Endodermal cell (in vitro differentiated cells): ENCODE measurements around the gene CBFA2T2. TPM values are rescaled to one million over a fixed set of nuclear protein-coding genes. Genes with fewer than 3 reads are reported as not detected.

Experiments
- DNase-seq: peaks from one replicate; pipeline ENCODE4 v3.0.0-alpha.2; 2017
- H3K27ac ChIP-seq: 2 replicates; pipeline ENCODE4 v1.5.1; 2013; ENCODE audit warnings: mild to moderate bottlenecking, low read depth, low read length, moderate library complexity
- H3K27me3 ChIP-seq: 2 replicates; pipeline ENCODE4 v1.6.1; 2013; ENCODE audit warnings: mild to moderate bottlenecking, low read length, moderate library complexity; ENCODE audit not compliant: insufficient read depth, control insufficient read depth, poor library complexity, severe bottlenecking
- H3K36me3 ChIP-seq: 2 replicates; pipeline ENCODE4 v1.7.0; 2013; ENCODE audit warnings: mild to moderate bottlenecking, low read length, moderate library complexity; ENCODE audit not compliant: control insufficient read depth, insufficient read depth
- H3K4me1 ChIP-seq: one replicate; pipeline ENCODE4 v1.7.0; 2013; ENCODE audit warnings: low read length; ENCODE audit not compliant: control insufficient read depth, insufficient read depth
- H3K4me3 ChIP-seq: 2 replicates; pipeline ENCODE4 v1.5.1; 2013; ENCODE audit warnings: mild to moderate bottlenecking, low read length, moderate library complexity
- H3K9ac ChIP-seq: 2 replicates; pipeline ENCODE4 v1.6.1; 2013; ENCODE audit warnings: mild to moderate bottlenecking, low read length, moderate library complexity; ENCODE audit not compliant: poor library complexity, severe bottlenecking; ENCODE audit errors: extremely low read depth
- H3K9me3 ChIP-seq: 2 replicates; pipeline ENCODE4 v1.6.1; 2013; ENCODE audit warnings: mild to moderate bottlenecking, low read length, moderate library complexity; ENCODE audit not compliant: control insufficient read depth
- H3K27ac Mint-ChIP-seq: 2 replicates; pipeline ENCODE4 v1.8.0; 2020; ENCODE audit warnings: mixed read lengths
- H3K27me3 Mint-ChIP-seq: 2 replicates; pipeline ENCODE4 v1.8.0; 2021; ENCODE audit warnings: mild to moderate bottlenecking, mixed read lengths; ENCODE audit not compliant: insufficient read depth
- H3K36me3 Mint-ChIP-seq: 2 replicates; pipeline ENCODE4 v1.8.0; 2020; ENCODE audit warnings: low read depth, mixed read lengths
- H3K4me1 Mint-ChIP-seq: 2 replicates; pipeline ENCODE4 v1.8.0; 2020; ENCODE audit warnings: mixed read lengths
- H3K4me3 Mint-ChIP-seq: 2 replicates; pipeline ENCODE4 v1.8.0; 2020; ENCODE audit warnings: mild to moderate bottlenecking, moderate library complexity, mixed read lengths
- H3K9me3 Mint-ChIP-seq: 2 replicates; pipeline ENCODE4 v1.8.0; 2020; ENCODE audit warnings: mild to moderate bottlenecking, mixed read lengths
- WGBS, 2 experiments: methylation state at CpG; one replicate each; pipeline versions ENCODE4 v1.1.5 to v1.1.7; 2013; ENCODE audit warnings: missing lambda C conversion rate in 2 of 2, mixed read lengths in 1 of 2; ENCODE audit not compliant: insufficient coverage in 1 of 2, insufficient read length in 1 of 2; 5-methylcytosine and 5-hydroxymethylcytosine counted together
- total RNA-seq, 2 donors: library from RNA; stranded (reverse); fragmentation: NEBNext Ultra II Directional in 1 of 2; extraction: Animal tissue kit (Norgen Biotek cat#: 25700) in 1 of 2; gene quantifications; 2 replicates in 1 of 2; 3 replicates in 1 of 2; pipeline ENCODE4 v1.2.1, GENCODE V29; 2021
- TF ChIP-seq, protein P1 (sequence below): fragments of 200-600 bp; sonication (generic); conservative IDR thresholded peaks from 2 replicates; pipeline ENCODE4 v1.5.0; 2021; ENCODE audit warnings: antibody characterized with exemption, mild to moderate bottlenecking

Gene CBFA2T2
- total RNA-seq, 2 donors from 2014 or later = 26.8 to 32.7 TPM

DNA sequence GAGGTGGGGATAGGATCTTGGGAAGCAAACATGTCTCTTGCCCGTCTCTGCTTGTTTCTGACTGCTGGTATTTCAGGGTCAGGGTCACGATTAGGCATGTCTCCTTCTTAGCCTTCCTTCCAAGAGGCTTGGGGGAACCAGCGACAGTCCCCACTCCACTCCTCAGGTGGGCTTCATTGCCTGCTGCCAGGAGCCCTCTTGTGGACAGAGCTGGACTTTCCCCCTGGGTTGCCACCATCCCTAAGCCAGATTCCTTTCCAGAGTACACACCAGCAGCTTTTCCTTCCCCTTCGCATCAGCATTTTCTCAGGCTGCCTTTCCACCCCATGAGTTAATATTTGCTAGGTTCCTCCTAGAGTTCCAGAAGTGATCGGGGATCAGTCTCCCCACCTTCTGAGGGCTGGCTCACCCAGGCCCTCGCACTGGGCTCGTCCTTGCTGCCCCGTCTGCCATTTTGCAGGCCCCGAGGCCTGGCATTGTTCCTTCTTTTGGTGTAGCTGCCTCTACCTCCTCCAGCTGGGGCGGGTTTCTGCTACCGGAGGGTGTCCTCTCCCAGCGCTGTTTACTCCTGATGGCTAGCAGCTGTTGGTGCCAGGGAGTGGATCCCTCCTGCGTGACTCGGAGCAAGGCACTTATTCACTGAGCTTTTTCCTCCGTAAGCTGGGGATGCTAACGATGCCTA, 163.5 kb downstream of the CBFA2T2 start:
- H3K9me3 Mint-ChIP-seq = no peaks in the 10 kb centered on the region
- Histone ChIP-seq H3K27me3 (no peaks in the 10 kb centered on the region), H3K9ac (no peak overlapping the region), H3K36me3 (peaks cover 10% of the 10 kb centered on the region), H3K9me3 (no peaks in the 10 kb centered on the region), H3K4me1 (no peaks in the 10 kb centered on the region), H3K27ac (no peak overlapping the region), H3K4me3 (no peak overlapping the region)
- peaks cover 14% of the 10 kb centered on the region for H3K4me1 Mint-ChIP-seq
- peak overlapping the region; percentile 78 for H3K27ac Mint-ChIP-seq
- no peak overlapping the region for H3K4me3 Mint-ChIP-seq
- DNase-seq = peak; percentile 94
- 71 to 75% methylated on average over 14 to 16 of the region's 16 CpGs for WGBS, 2 experiments
- TF ChIP-seq, protein P1, sequence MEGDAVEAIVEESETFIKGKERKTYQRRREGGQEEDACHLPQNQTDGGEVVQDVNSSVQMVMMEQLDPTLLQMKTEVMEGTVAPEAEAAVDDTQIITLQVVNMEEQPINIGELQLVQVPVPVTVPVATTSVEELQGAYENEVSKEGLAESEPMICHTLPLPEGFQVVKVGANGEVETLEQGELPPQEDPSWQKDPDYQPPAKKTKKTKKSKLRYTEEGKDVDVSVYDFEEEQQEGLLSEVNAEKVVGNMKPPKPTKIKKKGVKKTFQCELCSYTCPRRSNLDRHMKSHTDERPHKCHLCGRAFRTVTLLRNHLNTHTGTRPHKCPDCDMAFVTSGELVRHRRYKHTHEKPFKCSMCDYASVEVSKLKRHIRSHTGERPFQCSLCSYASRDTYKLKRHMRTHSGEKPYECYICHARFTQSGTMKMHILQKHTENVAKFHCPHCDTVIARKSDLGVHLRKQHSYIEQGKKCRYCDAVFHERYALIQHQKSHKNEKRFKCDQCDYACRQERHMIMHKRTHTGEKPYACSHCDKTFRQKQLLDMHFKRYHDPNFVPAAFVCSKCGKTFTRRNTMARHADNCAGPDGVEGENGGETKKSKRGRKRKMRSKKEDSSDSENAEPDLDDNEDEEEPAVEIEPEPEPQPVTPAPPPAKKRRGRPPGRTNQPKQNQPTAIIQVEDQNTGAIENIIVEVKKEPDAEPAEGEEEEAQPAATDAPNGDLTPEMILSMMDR = peak; percentile 98
- no peaks in the 10 kb centered on the region for H3K27me3 Mint-ChIP-seq
- H3K36me3 Mint-ChIP-seq = peaks cover 4% of the 10 kb centered on the region

DNA sequence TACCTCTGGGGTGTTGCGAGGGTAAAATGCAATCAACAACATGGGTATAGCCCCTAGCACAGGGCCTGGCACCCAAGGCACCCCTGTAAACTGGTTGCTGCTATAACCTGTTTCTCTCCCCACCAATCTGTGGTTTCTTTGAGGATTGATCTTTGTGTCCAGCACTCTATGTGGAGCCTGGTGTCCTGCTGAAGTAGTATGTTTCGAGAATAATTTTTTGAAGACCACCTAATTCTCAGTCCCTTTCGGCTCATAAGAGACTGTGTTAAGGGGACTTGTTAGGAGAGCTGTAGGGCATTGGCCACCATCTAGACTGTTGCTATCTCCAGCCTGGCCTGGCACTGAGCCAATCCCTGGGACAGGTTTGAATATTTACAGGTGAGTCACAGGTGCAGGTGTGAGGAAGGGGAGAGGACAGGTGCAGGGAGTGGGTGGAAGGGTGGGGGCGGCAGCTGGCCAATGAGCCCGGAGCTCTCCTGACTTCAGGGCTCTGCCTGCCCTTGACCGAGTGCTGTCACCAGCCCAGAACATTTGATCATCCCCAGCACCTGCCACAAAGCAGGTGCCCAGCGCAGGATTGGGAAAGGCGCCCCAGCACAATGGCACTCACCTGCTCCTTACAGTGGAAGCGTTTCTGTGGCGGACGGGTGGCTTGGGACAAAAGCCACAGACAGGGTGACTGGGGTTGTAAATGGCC, 164.2 kb downstream of the CBFA2T2 start:
- Histone ChIP-seq H3K36me3 (peaks cover 6% of the 10 kb centered on the region), H3K27me3 (no peaks in the 10 kb centered on the region), H3K9me3 (no peaks in the 10 kb centered on the region), H3K27ac (no peak overlapping the region), H3K4me1 (no peaks in the 10 kb centered on the region), H3K4me3 (no peak overlapping the region), H3K9ac (no peak overlapping the region)
- H3K4me3 Mint-ChIP-seq = no peak overlapping the region
- no peaks in the 10 kb centered on the region for H3K27me3 Mint-ChIP-seq
- peak overlapping the region; percentile 80 for H3K27ac Mint-ChIP-seq
- peak; percentile 77 for DNase-seq
- no peaks in the 10 kb centered on the region for H3K9me3 Mint-ChIP-seq
- WGBS, 2 experiments = 95 to 96% methylated on average over 9 to 11 of the region's 11 CpGs
- TF ChIP-seq, protein P1 = no peak
- H3K4me1 Mint-ChIP-seq = peaks cover 14% of the 10 kb centered on the region
- H3K36me3 Mint-ChIP-seq = peaks cover 9% of the 10 kb centered on the region

DNA sequence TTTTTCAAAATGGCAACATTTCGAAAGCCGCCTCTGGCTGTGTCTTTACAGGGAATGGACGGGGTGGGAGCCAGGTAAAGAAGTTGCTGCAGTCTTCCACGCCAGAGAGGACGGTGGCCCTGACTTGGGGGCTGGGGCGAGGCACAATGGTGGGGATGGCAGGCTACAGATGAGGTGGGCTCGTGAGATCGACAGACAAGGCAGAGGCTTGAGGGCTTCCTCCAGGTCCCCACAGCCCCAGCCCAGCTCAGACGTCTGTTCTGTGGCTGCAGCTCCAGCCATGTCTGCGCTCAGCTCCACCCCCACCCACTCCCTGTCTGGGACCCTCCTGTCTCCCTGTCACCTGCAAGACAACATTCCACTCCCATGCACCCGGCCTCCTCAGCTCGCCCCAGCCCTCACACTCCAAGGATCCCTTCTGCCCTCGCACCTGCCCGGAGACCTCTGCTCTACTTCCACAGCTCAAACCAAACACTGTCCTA, 164.8 kb downstream of the CBFA2T2 start:
- Mint-ChIP-seq H3K4me3 (no peak overlapping the region), H3K27ac (peak overlapping the region; percentile 12), H3K36me3 (peaks cover 11% of the 10 kb centered on the region), H3K9me3 (no peaks in the 10 kb centered on the region), H3K4me1 (peaks cover 14% of the 10 kb centered on the region), H3K27me3 (no peaks in the 10 kb centered on the region)
- peaks cover 6% of the 10 kb centered on the region for H3K36me3 ChIP-seq
- H3K4me3 ChIP-seq = no peak overlapping the region
- H3K4me1 ChIP-seq = peaks cover 3% of the 10 kb centered on the region
- DNase-seq = no peak
- no peak overlapping the region for H3K9ac ChIP-seq
- no peaks in the 10 kb centered on the region for H3K9me3 ChIP-seq
- TF ChIP-seq, protein P1 = no peak
- 88 to 94% methylated on average over 5 to 14 of the region's 14 CpGs for WGBS, 2 experiments
- H3K27ac ChIP-seq = no peak overlapping the region
- no peaks in the 10 kb centered on the region for H3K27me3 ChIP-seq
